Stimulated activated CD8-positive, alpha-beta memory T cell treated with anti-CD3 and anti-CD28 coated beads, Interleukin-4, amount 100 ng/mL, for 4 hours (primary cell): ENCODE results near the gene RABGGTA.
A peak's percentile ranks its signal among the peaks of the same experiment; 100 is the strongest.

Source experiments
- DNase-seq, 2 donors: peaks; one replicate each; pipeline ENCODE4 v3.0.0-alpha.2; 2020; ENCODE audit warnings: low read depth in 2 of 2, low spot score in 1 of 2

RABGGTA gene

DNA sequence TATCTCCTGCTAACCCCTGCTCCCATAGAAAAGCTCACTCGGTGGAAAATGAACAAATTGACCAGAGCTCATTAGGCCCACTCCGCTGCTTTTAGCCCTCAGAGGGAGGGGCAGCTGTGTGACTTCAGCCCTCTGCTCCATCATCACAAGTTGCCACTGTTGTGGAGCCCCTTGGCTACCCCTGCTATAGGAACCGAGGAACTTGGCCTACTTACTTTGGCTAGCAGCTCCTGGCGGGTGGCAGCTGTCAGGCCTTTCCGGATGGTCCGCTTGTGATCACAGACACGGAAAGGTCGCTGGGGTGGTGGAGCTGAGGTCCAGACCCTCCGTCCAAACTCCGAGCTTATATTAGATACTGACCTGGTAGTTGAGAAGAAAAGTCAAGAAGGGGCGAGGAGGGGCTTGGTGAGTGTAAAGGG lies 35.8 kb upstream of the RABGGTA start:
- DNase-seq = no peak

DNA sequence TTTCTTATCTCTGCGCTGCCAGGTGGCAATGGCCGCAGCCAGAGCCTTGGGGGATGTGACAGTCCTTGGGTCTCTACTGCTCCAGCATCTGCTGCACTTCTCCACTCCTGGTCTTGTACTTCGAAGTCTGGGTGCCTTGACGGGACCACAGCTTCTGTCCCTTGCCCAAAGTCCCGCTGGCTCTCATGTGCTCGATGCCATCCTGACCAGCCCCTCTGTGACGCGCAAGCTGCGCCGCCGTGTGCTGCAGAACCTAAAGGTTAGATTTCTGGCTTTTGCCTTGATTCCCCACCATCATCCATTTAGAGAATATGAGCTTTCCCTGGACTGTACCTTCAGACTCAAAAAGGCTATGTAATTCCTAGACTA lies 32.6 kb upstream of the RABGGTA start:
- no peak for DNase-seq

DNA sequence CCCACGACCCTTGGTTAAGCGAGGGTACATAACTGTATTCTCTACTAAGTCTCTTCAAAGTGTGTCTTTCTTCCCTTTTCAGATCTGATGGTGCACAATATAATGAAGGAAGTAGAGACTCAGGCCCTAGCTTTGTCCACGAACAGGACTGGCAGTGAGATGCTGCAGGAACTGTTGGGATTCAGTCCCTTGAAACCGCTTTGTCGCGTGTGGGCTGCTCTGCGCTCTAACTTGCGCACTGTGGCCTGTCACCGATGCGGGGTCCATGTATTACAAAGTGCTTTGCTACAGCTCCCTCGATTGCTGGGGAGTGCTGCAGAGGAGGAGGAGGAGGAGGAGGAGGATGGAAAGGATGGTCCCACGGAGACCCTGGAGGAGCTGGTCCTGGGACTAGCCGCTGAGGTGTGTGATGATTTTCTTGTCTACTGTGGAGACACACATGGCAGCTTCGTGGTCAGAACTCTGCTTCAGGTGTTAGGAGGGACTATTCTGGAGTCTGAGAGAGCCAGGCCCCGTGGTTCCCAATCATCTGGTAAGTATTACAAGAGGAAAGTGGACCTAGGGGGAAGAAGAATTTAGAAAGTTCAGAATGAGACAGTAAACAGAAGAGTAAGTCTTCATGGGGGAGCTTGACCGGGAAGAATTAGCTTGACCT lies 29.1 kb upstream of the RABGGTA start:
- DNase-seq = no peak

- peak; percentile 82 to 91 for DNase-seq
Observed at GRCh38 chr14:24299255-24300191, 28.1 kb upstream of the RABGGTA start, which contains the start of the genes DHRS1 and NOP9. DHRS1 (minus strand) TSS chr14:24299780; CDS start chr14:24299106, 674 bp downstream. NOP9 (plus strand) TSS chr14:24299850; CDS start chr14:24299955, 105 bp downstream.

GRCh38 chr14:24298892-24299254 lies 27.5 kb upstream of the RABGGTA start:
- DNase-seq = no peak

GRCh38 chr14:24297190-24297964 lies 26.0 kb upstream of the RABGGTA start:
- no peak for DNase-seq

GRCh38 chr14:24296341-24297157 lies 25.2 kb upstream of the RABGGTA start:
- peak; percentile 46 to 55 for DNase-seq

- DNase-seq = no peak
Observed at GRCh38 chr14:24293525-24293924, 22.1 kb upstream of the RABGGTA start.

- DNase-seq = no peak
Observed at GRCh38 chr14:24292118-24292807, 20.9 kb upstream of the RABGGTA start.

GRCh38 chr14:24291446-24292117 lies 20.2 kb upstream of the RABGGTA start:
- no peak for DNase-seq

DNA sequence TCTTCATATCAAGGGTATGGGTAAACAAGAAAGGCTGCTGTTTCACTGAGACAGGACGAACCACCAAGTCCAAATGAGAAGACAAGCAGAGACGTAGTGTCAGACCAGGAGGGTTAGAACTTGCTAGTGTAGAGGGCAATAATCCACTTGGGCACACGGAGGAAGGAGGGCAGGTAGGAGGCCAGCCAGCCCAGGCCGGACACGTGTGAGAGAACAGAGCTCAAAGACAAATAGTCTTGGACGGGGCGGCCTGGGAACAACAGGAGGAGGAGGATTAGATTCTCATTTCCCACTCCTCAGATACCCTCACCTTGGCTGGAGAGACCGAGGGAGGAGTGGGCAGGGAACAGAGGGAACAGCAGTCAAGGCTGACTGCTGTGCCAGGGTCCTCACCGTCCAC lies 19.3 kb upstream of the RABGGTA start:
- DNase-seq = no peak

DNA sequence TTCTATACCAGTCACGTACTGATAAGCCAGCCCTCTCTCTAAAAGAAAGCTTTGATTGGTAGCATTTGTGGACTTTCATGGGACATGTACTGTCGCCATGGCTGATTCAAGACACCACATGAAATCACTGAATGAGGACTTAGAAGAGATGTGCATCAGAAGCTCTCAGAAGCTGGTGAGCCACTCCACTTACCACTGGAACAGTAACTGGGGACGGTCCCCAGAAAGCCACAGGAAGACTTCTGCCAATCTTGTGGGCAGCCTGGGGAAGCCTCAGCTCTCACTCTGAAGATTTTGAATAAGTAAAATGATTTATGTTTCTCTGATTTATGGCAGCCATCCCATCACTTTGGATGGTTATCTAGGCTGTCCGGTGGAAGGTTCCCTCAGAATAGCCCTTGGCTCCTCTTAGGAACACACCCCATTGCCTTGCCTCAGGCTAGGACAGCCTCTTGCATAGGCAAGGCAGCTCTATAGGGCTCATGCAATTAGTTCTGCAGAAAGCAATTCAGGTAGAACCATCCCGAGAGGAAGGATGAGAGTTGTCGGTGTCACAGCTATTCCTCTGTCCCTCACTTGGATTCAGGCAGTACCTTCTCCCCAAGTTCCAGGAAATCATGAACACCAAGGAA lies 18.4 kb upstream of the RABGGTA start:
- no peak for DNase-seq

- no peak for DNase-seq
Observed at GRCh38 chr14:24286996-24287395, 15.6 kb upstream of the RABGGTA start.

GRCh38 chr14:24285351-24285750 lies 14.0 kb upstream of the RABGGTA start:
- DNase-seq = no peak

GRCh38 chr14:24284501-24285035 lies 13.2 kb upstream of the RABGGTA start:
- DNase-seq = no peak

DNA sequence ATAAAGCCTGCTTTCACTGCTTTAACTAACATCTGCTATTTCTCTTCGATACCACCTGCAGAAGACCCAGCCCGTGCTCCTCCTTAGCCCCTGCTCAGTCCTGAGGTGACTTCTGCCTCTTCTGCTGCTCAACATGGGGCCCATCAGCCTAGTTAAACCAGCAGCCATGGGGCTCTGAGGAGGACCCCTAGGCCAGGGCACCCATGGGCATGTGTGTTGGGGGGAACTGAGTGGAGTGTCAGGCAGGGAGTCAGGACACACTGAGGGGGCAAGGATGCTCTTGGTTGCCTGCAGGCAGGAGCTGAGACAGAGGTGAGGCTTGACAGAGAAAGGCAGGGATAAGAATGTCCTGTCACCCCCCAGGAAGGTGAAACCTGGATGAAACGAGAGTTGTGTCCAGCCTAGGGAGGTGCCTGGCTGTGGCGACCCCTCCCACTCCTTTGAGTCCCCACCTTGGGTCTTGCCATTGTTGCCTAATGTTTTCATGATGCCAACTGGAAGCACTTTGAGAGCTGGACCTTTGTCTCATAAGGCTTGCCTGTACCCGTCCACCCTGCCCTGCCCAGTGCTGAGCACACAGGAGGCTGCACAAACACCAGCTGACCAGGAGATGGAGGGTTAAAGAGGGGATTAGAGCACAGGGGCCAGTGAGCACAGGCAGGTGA lies 12.5 kb upstream of the RABGGTA start:
- no peak for DNase-seq

DNA sequence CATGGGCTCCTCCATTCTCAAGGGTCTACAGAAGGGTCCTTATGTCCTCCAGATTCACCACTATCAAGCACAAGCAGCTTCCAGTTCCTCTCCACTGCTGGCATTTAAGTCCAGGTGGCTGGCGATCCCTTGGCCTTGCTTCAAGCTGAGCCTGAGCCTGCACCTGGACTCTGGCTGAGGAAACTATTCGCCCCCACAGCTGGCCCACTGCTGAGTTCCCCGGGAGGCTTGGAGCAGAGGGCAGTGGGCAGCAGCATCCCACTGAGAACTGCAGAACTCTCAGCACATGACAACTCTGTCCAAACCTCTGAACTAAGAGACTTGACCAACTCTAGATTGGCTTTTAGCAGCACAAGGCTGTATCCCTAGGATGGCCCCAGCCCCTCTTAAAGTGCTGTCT lies 11.3 kb upstream of the RABGGTA start:
- DNase-seq = no peak

GRCh38 chr14:24281636-24282035 lies 10.2 kb upstream of the RABGGTA start:
- DNase-seq = no peak
